RKO (cell line): ENCODE results near the gene JHY.
A peak's percentile ranks its signal among the peaks of the same experiment; 100 is the strongest.

Source experiments
- DNase-seq: peaks from one replicate; pipeline ENCODE4 v3.0.0-alpha.2; 2016; ENCODE audit warnings: low spot score

The JHY gene

GRCh38 chr11:122871302-122871701 lies 11.3 kb upstream of the JHY start:
- DNase-seq, result no peak

DNA sequence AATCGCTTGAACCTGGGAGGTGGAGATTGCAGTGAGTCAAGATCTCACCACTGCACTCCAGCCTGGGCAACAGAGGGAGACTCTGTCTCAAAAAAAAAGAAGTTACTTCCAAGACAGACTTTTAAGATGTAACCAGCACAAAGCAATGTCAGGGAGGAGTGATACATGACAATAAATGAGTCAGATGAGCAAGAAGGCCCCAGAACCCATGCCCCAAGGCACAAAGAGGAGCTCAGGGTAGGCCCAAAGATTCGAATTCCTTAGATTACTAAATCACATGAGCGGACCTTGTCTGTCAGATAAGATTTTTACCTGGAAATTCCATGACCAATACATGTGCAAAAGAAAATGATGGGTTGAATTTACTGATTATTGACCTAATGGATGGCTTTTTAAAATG lies 10.5 kb upstream of the JHY start:
- DNase-seq, result no peak

- no peak for DNase-seq
Observed at GRCh38 chr11:122874991-122875390, 7.6 kb upstream of the JHY start.

DNA sequence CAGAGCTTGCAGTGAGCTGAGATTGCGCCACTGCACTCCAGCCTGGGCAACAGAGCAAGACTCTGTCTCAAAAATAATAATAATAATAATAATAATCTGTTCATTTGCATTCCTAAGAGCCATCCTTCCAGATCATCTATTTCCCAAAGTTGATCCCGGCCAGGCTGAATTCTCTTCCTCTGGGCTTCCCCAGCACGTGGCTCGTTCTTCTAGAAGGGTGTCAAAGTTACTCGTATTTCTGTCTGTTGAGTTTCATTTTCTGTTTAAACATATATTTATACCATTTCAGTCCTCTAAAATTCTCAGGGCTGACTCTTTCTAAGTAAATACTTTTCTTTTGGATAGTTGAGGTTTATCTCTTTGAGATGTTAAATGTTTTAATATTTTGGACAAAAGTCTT lies 4.8 kb upstream of the JHY start:
- DNase-seq, result no peak

- no peak for DNase-seq
Observed at GRCh38 chr11:122879785-122880184, 2.8 kb upstream of the JHY start.

DNA sequence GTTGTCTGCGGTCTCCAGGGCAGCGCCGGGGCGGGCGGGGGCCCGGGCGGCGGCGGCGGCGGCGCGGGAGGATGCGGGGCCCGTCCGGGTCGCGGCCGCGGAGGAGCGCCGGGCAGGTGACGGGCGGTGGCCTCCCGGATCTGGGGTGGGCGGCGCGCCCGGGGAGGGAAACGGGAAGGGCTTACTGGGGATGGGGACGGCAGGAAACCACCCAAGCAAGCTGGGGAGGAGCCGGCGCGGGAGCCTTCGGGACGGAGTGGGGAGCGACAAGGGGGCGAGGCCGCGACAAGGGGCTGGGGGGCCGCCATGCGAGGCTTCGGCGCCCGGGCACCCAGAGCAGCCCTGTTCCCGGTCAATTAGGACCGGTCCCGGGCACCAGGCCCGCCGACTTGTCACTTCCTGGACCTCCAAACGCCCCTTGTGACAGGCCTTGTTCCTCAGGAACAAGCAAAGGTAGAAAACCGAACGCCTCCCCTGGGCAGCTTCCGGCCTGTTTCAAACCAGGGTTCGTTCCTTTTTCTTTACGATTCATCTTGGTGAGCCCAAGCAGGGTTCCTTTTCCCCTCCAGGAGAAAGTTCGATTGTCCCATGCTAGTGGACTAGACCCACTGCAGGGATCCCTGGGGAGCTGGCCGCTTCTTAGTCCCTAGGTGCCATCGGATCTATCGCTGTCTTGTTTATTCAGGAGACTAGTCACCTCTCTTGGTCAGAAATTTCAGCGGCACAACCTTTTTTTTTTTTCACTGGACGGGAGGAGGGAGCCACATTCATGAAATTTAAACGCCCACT lies 492 bp downstream of the JHY start:
- peak; percentile 63 for DNase-seq

DNA sequence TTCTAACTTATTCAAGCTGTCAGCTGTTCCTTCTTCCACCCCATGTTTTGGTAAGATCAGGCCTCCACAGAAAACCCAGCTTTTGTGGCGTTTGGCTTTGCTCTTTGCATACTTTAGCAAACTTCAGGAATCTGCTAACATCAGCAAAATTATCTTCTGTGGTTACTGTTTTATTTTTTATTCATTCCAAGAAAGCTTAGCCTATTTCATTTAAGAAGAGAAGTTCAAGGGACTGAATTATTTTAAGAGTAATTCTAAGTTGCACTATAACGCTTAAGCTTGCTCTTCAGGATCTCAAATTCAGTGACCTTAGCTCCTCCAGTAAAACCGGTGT lies 1.1 kb downstream of the JHY start:
- DNase-seq, result no peak

DNA sequence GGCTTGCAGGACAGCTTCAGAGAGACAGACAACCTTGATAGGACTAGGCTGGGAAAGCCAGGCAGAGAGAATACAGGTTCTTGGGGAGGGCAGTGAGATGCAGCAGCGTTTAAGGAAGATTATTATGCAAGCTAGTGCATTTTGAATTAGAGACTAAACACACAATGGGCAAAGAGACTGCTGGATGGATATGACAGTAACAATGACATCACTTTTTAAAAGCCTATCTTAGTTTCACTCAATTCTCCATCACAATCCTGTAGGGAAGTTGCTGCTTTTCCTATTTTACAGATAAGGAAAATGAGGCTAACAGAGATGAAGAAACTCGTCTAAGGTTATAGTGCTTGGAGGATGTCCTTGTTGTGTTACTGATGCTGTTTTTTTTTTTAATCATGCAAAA lies 5.6 kb downstream of the JHY start:
- DNase-seq, result no peak

- no peak for DNase-seq
Observed at GRCh38 chr11:122893131-122893530, 10.6 kb downstream of the JHY start.

GRCh38 chr11:122895563-122895962 lies 13.0 kb downstream of the JHY start:
- no peak for DNase-seq

- peak; percentile 34 for DNase-seq
Observed at GRCh38 chr11:122897606-122898210, 15.1 kb downstream of the JHY start.

DNA sequence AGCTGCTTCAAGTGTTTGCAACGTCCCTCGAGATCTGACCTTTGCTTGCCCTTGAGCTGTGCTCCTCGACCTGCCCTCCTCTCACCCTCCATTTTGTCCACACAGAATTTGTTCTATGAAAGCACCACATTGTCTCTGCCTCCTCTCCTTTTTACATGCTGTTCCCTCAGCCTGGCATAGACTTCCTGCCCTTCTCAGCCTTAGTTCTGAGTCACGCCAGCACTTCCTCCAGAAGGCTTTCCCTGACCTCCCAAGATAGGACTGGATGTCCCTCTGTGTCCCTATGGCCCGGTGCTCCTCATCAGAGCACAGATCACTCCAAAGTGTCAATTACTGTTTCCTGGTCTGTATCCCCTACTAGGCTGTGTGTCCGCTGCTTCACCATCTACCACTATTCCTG lies 16.2 kb downstream of the JHY start:
- DNase-seq, result no peak

DNA sequence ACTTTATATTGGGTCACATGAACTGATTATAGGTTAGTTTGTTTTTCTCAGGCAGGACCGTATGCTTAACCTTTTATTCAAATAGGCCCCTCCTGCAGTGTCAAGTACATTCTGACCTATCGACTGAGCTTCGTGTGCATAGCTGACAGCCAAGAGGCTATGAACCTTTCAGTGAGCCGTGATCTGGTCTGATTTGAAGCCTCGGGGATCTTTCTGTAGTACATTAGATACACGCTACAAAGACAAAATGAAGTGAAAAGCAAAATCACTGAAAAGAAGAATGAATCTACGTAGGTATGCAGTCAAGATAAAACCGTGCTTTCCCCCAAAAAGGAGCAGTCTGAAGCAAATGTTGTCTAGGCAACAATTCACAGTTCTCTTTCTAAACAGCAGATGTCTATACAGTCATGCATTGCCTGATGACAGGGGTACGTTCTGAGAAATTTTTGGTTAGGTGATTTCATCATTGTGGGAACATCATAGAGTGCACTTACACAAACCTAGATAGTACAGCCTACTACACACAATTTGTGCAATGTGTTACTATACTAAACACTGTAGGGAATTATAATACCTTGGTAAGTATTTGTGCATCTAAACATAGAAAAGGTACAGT lies 18.1 kb downstream of the JHY start:
- no peak for DNase-seq

DNA sequence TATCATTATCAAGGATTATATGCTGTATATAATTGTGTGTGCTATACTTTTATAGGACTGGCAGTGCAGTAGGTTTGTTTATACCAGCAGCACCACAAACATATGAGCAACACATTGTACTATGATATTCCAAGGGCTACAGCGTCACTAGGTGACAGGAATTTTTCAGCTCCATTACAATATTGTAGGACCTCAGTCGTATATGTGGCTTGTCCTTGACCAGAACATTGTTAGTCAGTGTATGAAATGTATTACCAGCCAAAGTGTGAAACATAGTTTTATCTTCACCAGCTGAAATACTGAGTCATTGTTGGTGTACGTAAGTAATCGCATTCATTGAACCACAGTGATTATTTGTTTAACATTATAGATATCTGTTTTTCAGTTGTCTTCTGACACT lies 20.4 kb downstream of the JHY start:
- no peak for DNase-seq

DNA sequence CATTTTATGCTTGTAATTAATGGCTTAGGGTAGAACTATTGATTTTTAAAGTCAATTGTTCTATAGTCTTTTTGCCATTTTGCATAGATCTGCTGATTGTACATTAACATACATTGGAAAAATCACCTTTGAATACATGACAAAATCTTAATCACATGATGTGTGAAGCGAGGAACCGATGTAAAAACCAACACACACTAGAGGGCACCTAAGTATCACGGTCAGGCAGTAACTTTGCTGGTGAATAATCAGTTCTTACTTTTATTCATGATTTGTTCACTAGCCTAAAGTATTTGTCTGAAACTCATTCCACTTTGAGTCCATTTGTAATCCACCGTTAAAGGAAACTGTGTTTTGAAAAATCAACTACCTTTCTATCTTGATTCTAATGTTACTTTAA lies 28.2 kb downstream of the JHY start:
- DNase-seq, result peak; percentile 57

DNA sequence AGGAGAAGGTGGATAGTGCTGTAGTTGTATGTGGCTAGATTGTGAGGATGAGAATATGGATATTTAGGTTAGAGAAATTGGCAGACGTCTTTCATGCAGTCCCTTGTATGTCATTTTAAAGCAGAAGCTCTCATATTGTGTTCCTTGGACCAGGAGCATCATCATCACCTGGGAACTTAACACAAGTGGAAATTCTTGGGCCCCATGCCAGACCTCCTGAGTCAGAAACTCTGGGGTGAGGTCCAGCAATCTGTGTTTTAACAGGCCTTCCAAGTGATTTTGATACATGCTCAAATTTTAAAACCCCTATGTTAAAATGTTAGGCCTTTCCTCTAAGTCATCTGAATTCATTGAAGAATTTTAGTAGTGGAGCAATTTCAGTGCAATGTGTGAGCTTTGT lies 34.8 kb downstream of the JHY start:
- DNase-seq, result no peak

DNA sequence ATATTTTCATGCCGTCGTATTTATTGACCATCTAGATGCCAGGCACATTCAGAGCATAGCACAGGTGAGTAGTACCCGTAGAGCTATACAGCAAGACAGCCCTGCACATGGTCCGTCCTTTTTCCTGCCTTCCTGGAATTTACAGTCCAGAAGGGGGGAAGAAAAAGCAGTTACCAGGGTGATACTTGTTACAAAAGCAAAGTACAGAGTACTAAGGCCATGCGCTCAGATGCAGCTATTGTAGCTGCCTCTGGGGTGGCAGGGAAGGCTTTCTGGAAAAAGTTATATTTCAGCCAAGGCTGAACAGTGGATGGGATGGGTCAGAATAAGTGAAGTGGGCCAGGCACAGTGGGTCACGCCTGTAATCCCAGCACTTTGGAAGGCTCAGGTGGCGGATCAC lies 36.2 kb downstream of the JHY start:
- DNase-seq, result no peak

DNA sequence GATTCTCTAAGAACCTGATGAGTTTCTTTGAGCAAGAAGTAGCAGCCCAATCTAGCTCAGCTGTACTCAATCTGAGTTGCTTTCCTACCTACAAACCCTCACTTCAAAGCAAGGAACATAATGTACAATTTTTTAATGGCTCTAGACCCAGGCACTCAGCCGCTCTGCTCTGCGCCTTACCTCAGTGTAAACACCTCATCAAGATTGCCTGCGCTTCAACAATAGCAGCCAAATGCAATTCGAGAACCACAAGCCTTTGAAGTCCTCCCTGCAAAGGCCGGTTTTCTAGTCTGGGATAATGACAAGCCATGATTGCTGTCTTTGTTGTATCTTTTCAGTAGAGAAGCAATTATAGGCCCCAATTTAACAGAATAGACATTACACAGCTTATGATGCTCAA lies 38.0 kb downstream of the JHY start:
- DNase-seq, result no peak

DNA sequence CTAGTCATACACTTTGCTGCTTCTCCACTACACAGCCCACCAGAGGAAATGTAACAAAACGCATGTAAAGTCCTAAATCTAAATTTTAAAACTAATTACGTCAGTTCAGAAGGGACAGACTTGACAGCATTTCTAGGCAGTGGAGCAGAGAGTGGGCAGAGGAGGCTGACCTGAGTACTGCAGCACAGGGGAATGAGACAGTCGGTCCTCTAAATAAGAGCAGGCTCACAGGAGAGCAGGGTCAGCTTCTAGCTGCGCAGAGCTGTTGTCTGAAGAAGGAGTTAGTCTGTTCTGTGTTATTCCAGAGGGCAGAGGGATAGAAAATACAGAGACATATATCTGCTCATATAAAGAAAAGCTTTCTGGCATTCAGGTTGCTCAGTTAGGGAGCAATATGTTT lies 40.3 kb downstream of the JHY start:
- no peak for DNase-seq

DNA sequence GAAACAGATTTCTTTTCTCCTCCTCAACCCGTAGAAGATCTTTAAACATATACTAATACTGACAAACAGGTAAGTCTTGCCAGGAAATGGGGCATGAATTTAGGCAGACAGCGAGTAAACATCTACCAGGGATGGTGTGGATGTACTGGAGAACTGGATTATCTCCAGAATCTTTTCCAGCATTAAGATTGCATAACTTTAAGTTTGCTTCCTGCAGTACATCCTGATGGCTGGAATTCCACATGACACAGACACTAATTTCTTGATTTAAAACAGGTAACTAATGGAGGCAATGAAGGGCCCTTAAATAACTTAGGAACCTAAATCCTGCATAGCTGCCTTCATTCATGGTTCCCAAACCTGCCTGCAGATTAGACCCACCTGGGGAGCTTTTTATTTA lies 40.7 kb downstream of the JHY start:
- DNase-seq, result no peak

- DNase-seq, result no peak
Observed at GRCh38 chr11:122931510-122931909, 49.0 kb downstream of the JHY start.

GRCh38 chr11:122933416-122933815 lies 50.9 kb downstream of the JHY start:
- no peak for DNase-seq

DNA sequence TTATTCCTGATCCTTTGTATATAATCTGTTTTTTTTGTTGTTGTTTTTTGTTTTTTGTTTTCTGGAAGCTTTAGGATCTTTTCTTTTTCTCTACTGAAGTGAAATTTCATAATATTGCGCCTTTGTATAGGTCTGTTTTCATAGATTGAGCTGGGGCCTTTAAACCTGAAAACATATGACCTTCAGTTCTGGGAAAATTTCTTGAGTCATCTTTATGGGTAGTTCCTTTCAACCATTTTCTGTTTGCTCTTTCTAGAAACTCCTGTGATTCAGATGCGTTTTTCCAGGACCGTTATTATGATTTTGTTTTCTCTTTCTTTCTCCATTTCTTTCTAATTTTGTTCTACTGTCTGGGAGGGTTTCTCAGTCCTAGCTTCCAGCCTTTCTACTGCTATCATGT lies 55.4 kb downstream of the JHY start:
- no peak for DNase-seq

- DNase-seq, result no peak
Observed at GRCh38 chr11:122938557-122938956, 56.0 kb downstream of the JHY start.
